K562 (cell line): Measurements from ENCODE around the gene SGMS1. TPM values are rescaled to one million over a fixed set of nuclear protein-coding genes. Genes with fewer than 3 reads are reported as not detected.

Experiments
- ARID1B ChIP-seq: fragments of 450-650 bp; IDR thresholded peaks from 2 replicates; pipeline ENCODE4 v1.6.1; 2016; ENCODE audit warnings: antibody characterized with exemption, mild to moderate bottlenecking, inconsistent platforms
- ATF3 ChIP-seq, 2 experiments: fragments of 450-650 bp in 1 of 2; sonication (generic) in 1 of 2; formaldehyde crosslinking in 1 of 2; IDR thresholded peaks in 1 of 2; conservative IDR thresholded peaks in 1 of 2; 2 replicates each; pipeline versions ENCODE4 v1.6.1 to v1.8.1; 2016 to 2023; ENCODE audit warnings: mild to moderate bottlenecking in 2 of 2, moderate library complexity in 2 of 2, inconsistent platforms in 1 of 2, missing genetic modification reagents in 1 of 2
- ATF6 ChIP-seq: sonication (generic); formaldehyde crosslinking; IDR thresholded peaks from 2 replicates; pipeline ENCODE4 v1.4.0; 2020; ENCODE audit warnings: mild to moderate bottlenecking, missing genetic modification reagents
- BRCA1 ChIP-seq, 2 experiments: fragments of 450-650 bp in 1 of 2; sonication (generic) in 1 of 2; formaldehyde crosslinking in 1 of 2; IDR thresholded peaks; 2 replicates each; pipeline versions ENCODE4 v1.5.0 to v1.6.1; 2017 to 2020; ENCODE audit warnings: mild to moderate bottlenecking in 1 of 2, missing genetic modification reagents in 1 of 2
- FOXA3 ChIP-seq, 2 experiments: fragments of 450-650 bp in 1 of 2; sonication (generic) in 1 of 2; formaldehyde crosslinking; IDR thresholded peaks in 1 of 2; conservative IDR thresholded peaks in 1 of 2; 2 replicates each; pipeline versions ENCODE4 v1.4.0 to v1.8.0; 2020 to 2022; ENCODE audit warnings: mild to moderate bottlenecking in 2 of 2, missing genetic modification reagents in 1 of 2
- MEF2D ChIP-seq: conservative IDR thresholded peaks from 2 replicates; pipeline ENCODE4 v1.6.1; 2016; ENCODE audit warnings: low read depth, missing genetic modification characterization, missing compliant biosample characterization
- PML ChIP-seq: IDR thresholded peaks from 2 replicates; pipeline ENCODE4 v1.6.1; 2012; ENCODE audit warnings: low read length, inconsistent platforms
- polyA plus RNA-seq, 8 experiments: library from polyadenylated mRNA; depleted of rRNA in 4 of 8; stranded (reverse) in 5 of 8; unstranded in 3 of 8; fragments of >200 nt; fragmentation: Nextera tagmentation in 2 of 8; fragmentation: Illumina TruSeq in 1 of 8; extraction: Ambion mirVana in 2 of 8; extraction: Trizol in 1 of 8; gene quantifications; 2 replicates each; pipeline versions ENCODE4 v1.2.1 to v1.2.3, GENCODE V29; 2011 to 2014; ENCODE audit warnings: inconsistent platforms in 1 of 8, missing spikeins in 1 of 8
- total RNA-seq, 7 experiments: library from RNA; depleted of rRNA in 6 of 7; stranded (reverse); fragments of >200 nt in 6 of 7; fragmentation: Illumina TruSeq in 2 of 7; extraction: Trizol in 2 of 7; gene quantifications; 2 replicates each; pipeline versions ENCODE4 v1.2.1 to v1.2.3, GENCODE V29; 2011 to 2021; ENCODE audit warnings: low replicate concordance in 1 of 7

The SGMS1 gene
- total and polyA plus RNA-seq, 9 of the 15 experiments (the other 6 are each of a cell fraction or from before 2014, with no cell fraction given), result 22.6 to 232 (median 82.2) TPM

- TF ChIP-seq ARID1B (peak; percentile 36; the same call in 1 of the 2 replicates), FOXA3 (CRISPR knock-in tag; conservative IDR thresholded peaks at IDR 0.05 in 1 of 2, IDR thresholded peaks at IDR 0.05 in 1 of 2) (no peak), PML (no peak), MEF2D (no peak), ATF6 (no peak), BRCA1 (IDR thresholded peaks at IDR 0.05) (no peak), BRCA1 (CRISPR knock-in tag; IDR thresholded peaks at IDR 0.05) (no peak), ATF3 (IDR thresholded peaks at IDR 0.05) (peak; percentile 66; the same call in 1 of the 2 replicates), ATF3 (CRISPR knock-in tag; conservative IDR thresholded peaks at IDR 0.05) (no peak)
These were observed 184.6 kb downstream of the SGMS1 start (continued) for GRCh38 chr10:50439187-50439586.
